Measurements from ENCODE around the gene NUP50. TPM values are rescaled to one million over a fixed set of nuclear protein-coding genes. Genes with fewer than 3 reads are reported as not detected.

The NUP50 gene
- total RNA-seq, 1 donor from 2014 or later = 103 TPM

DNA sequence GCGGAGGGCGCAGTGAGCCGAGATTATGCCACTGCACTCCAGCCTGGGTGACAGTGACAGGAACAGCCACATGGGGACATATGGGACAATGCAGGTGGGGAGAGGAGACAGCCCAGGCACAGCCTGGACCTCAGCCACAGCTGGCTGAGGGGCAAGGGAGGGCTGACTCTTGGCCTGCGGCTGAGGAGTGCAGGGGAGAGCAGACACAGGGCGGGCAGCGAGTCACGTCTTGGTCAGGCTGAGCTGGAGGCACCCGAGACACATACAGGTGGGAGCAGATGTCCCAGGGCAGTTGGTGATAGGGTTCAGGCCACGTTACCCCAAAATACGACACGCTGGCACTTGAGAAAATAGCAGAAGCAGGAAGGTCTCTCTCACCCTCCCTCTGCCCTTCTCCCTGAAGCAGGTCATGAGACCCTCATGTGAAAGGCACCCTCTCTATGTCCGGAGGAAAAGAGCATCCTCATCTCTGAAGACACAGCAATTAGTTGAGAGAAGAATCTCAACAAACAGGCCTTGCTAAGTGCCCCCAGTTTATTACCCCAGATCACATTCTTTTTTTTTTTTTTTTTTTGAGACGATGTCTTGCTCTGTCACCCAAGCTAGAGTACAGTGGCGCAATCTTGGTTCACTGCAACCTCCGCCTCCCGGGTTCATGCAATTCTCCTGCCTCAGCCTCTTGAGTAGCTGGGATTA lies 66.4 kb downstream of the NUP50 start:
- TF ChIP-seq, protein P1, sequence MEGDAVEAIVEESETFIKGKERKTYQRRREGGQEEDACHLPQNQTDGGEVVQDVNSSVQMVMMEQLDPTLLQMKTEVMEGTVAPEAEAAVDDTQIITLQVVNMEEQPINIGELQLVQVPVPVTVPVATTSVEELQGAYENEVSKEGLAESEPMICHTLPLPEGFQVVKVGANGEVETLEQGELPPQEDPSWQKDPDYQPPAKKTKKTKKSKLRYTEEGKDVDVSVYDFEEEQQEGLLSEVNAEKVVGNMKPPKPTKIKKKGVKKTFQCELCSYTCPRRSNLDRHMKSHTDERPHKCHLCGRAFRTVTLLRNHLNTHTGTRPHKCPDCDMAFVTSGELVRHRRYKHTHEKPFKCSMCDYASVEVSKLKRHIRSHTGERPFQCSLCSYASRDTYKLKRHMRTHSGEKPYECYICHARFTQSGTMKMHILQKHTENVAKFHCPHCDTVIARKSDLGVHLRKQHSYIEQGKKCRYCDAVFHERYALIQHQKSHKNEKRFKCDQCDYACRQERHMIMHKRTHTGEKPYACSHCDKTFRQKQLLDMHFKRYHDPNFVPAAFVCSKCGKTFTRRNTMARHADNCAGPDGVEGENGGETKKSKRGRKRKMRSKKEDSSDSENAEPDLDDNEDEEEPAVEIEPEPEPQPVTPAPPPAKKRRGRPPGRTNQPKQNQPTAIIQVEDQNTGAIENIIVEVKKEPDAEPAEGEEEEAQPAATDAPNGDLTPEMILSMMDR (IDR thresholded peaks at IDR 0.05; ENCODE audit: unreplicated experiment) = no peak
- Mint-ChIP-seq H3K27ac (ENCODE audit: unreplicated experiment) (no peak overlapping the region), H3K9me3 (ENCODE audit: unreplicated experiment) (no peaks in the 10 kb centered on the region), H3K27me3 (ENCODE audit: unreplicated experiment) (peaks cover 9% of the 10 kb centered on the region), H3K36me3 (ENCODE audit: low read depth, unreplicated experiment) (no peaks in the 10 kb centered on the region), H3K4me3 (ENCODE audit: unreplicated experiment) (no peak overlapping the region), H3K4me1 (ENCODE audit: unreplicated experiment) (peaks cover 6% of the 10 kb centered on the region)
- no peak for DNase-seq (ENCODE audit: low spot score)

DNA sequence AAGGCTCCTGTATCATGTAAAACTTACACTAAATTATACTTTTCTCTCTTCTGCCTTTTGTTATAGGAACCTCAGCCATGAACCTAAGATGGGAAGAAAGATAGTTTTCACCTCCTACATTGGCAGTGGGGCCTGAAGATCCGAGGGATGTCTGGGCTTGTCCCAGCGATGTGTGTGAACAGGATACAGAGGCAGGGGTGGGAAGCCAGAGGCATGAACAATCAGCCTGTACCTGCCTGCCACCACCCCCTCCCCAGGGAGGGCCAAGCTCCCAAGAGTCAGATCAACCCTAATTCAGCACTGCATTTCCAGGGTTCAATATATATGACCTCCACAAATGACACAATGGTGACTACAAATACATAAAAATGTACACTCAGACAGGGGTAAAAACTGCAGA lies 67.6 kb downstream of the NUP50 start:
- H3K4me3 Mint-ChIP-seq (ENCODE audit: unreplicated experiment) = no peak overlapping the region
- TF ChIP-seq, protein P1 (IDR thresholded peaks at IDR 0.05; ENCODE audit: unreplicated experiment) = no peak
- DNase-seq (ENCODE audit: low spot score) = no peak
- H3K9me3 Mint-ChIP-seq (ENCODE audit: unreplicated experiment) = no peaks in the 10 kb centered on the region
- peaks cover 6% of the 10 kb centered on the region for H3K4me1 Mint-ChIP-seq (ENCODE audit: unreplicated experiment)
- no peak overlapping the region for H3K27ac Mint-ChIP-seq (ENCODE audit: unreplicated experiment)
- H3K27me3 Mint-ChIP-seq (ENCODE audit: unreplicated experiment) = peaks cover 7% of the 10 kb centered on the region
- no peaks in the 10 kb centered on the region for H3K36me3 Mint-ChIP-seq (ENCODE audit: low read depth, unreplicated experiment)

DNA sequence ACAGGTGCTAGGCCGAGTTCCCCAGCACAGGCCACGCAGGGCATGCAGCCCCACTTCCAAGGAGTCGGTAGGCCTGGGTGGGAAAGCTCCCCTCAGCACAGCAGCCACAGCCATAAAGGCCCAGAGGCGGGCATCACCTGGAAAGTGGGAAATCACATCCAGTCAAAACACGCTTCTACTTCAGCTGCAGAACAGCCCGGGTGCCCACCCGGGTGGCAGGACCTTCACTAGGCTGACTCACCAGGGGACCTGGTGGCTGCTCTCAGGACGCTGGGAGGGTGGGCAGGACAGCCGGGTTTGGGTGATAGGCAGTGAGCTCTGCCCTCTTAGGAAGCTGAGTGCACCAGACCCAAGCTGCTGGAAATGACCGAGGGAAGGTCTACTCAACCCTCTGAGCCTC lies 69.7 kb downstream of the NUP50 start:
- Mint-ChIP-seq H3K36me3 (ENCODE audit: low read depth, unreplicated experiment) (no peaks in the 10 kb centered on the region), H3K4me3 (ENCODE audit: unreplicated experiment) (no peak overlapping the region), H3K27me3 (ENCODE audit: unreplicated experiment) (peaks cover 4% of the 10 kb centered on the region), H3K4me1 (ENCODE audit: unreplicated experiment) (peaks cover 3% of the 10 kb centered on the region), H3K9me3 (ENCODE audit: unreplicated experiment) (no peaks in the 10 kb centered on the region), H3K27ac (ENCODE audit: unreplicated experiment) (no peak overlapping the region)
- TF ChIP-seq, protein P1 (IDR thresholded peaks at IDR 0.05; ENCODE audit: unreplicated experiment) = no peak
- no peak for DNase-seq (ENCODE audit: low spot score)

DNA sequence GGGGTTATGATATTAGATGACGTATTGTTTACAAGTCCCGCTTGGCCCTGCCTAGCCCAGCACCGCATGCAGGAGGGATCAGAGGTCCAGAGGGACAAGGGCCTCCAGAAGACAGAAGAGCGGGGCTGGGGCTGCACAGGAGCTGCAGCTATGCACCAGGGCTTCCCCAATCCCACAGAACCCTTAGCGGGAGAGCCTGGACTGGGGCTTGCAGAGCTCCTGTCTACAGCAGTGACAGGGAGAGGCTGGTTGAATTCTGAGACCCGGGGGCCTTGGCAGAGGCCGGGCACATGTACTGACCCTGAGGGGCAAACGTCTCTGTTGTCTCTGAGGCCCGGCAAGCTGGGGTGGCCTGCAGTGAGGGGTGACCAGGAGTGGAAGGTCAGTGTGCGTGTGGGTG lies 70.1 kb downstream of the NUP50 start:
- no peak overlapping the region for H3K4me3 Mint-ChIP-seq (ENCODE audit: unreplicated experiment)
- DNase-seq (ENCODE audit: low spot score) = no peak
- H3K27ac Mint-ChIP-seq (ENCODE audit: unreplicated experiment) = no peak overlapping the region
- H3K36me3 Mint-ChIP-seq (ENCODE audit: low read depth, unreplicated experiment) = no peaks in the 10 kb centered on the region
- TF ChIP-seq, protein P1 (IDR thresholded peaks at IDR 0.05; ENCODE audit: unreplicated experiment) = no peak
- H3K27me3 Mint-ChIP-seq (ENCODE audit: unreplicated experiment) = peaks cover 6% of the 10 kb centered on the region
- no peaks in the 10 kb centered on the region for H3K9me3 Mint-ChIP-seq (ENCODE audit: unreplicated experiment)
- H3K4me1 Mint-ChIP-seq (ENCODE audit: unreplicated experiment) = peaks cover 3% of the 10 kb centered on the region

DNA sequence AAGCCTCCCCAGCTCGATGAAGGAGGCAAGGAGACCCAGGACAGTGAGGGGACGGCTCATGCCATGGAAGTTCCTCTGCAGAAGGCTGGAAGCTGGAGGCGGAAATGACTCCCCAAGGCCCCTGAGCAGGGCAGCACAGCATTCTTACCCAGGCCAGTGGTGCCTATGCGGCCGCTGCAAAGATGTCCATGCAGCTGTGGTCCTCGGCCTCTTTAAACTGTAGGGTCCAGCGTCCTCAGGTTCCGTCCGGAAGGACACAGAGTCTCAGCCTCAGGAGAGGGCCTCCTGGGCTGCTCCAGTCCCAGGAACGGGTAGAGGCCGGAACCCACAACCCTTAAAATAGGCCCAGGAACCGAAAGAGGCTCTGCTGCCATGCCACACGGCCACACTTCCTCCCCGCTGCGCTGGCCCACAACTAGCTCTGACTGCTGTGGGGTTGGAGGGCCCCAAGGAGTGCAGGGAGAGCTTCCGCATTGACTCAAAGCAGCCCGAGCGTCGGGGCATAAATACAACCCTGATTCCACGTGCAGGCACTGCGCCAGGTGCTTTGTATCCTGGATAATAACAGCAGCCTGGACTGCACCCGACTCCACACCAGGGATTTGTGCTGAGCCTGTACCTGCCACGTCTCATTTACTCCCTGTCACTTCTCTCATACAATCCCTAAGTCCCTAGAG lies 71.5 kb downstream of the NUP50 start:
- Mint-ChIP-seq H3K4me1 (ENCODE audit: unreplicated experiment) (peaks cover 3% of the 10 kb centered on the region), H3K4me3 (ENCODE audit: unreplicated experiment) (no peak overlapping the region), H3K27ac (ENCODE audit: unreplicated experiment) (no peak overlapping the region), H3K9me3 (ENCODE audit: unreplicated experiment) (no peaks in the 10 kb centered on the region), H3K27me3 (ENCODE audit: unreplicated experiment) (peaks cover 3% of the 10 kb centered on the region), H3K36me3 (ENCODE audit: low read depth, unreplicated experiment) (no peaks in the 10 kb centered on the region)
- TF ChIP-seq, protein P1 (IDR thresholded peaks at IDR 0.05; ENCODE audit: unreplicated experiment) = no peak
- no peak for DNase-seq (ENCODE audit: low spot score)

Measured in endothelial cell (in vitro differentiated cells).